Vagina (tissue), 2 donors: ENCODE measurements around the gene TMSB15A. TPM values are rescaled to one million over a fixed set of nuclear protein-coding genes. Genes with fewer than 3 reads are reported as not detected.
"Not testable (repeated sequence)": the region's sequence is repeated elsewhere in the genome, so short reads cannot be mapped to it uniquely, and the experiment has no call there.

ENCODE experiments used
- DNase-seq, 2 donors: peaks; one replicate each; pipeline ENCODE4 v3.0.0-alpha.2; 2017; ENCODE audit errors: extremely low spot score in 2 of 2
- H3K27ac ChIP-seq: fragments of 200-600 bp; sonication (generic); one replicate; pipeline ENCODE4 v1.5.1; 2019
- H3K27me3 ChIP-seq: fragments of 200-600 bp; sonication (generic); one replicate; pipeline ENCODE4 v1.5.1; 2019
- H3K36me3 ChIP-seq, 2 donors: fragments of 200-600 bp; sonication (generic); one replicate each; pipeline ENCODE4 v1.5.1; 2017 to 2019
- H3K4me1 ChIP-seq: fragments of 200-600 bp; sonication (generic); one replicate; pipeline ENCODE4 v1.5.1; 2019
- H3K4me3 ChIP-seq, 2 donors: fragments of 200-600 bp; sonication (generic); 1 replicate in 1 of 2; 2 replicates in 1 of 2; pipeline ENCODE4 v1.5.1; 2016 to 2019
- H3K9me3 ChIP-seq: fragments of 200-600 bp; sonication (generic); one replicate; pipeline ENCODE4 v1.5.1; 2019
- CTCF ChIP-seq, 3 experiments: fragments of 450-650 bp in 2 of 3; fragments of 200-600 bp in 1 of 3; sonication (generic) in 1 of 3; IDR thresholded peaks; one replicate each; pipeline ENCODE4 v1.5.1; 2017 to 2019; ENCODE audit warnings: antibody characterized with exemption in 3 of 3, mild to moderate bottlenecking in 2 of 3, moderate library complexity in 2 of 3
- POLR2A ChIP-seq, 2 donors: fragments of 450-650 bp; IDR thresholded peaks; one replicate each; pipeline ENCODE4 v1.6.1; 2017; ENCODE audit warnings: antibody characterized with exemption in 2 of 2, mild to moderate bottlenecking in 2 of 2, moderate library complexity in 2 of 2
- POLR2AphosphoS5 ChIP-seq, 2 donors: sonication (generic); formaldehyde crosslinking; IDR thresholded peaks; one replicate each; pipeline ENCODE4 v1.9.0; 2017; ENCODE audit warnings: antibody characterized with exemption in 2 of 2, mild to moderate bottlenecking in 2 of 2, low read depth in 1 of 2; ENCODE audit not compliant: insufficient read depth in 1 of 2
- intact Hi-C: fragments of 100-400 bp; cut with DNase I; formaldehyde crosslinking; loops from one replicate; pipeline ENCODE4 v1.15.1; 2023
- total RNA-seq: library from RNA; depleted of rRNA; stranded (reverse); fragments of >200 nt; gene quantifications from one replicate; pipeline ENCODE4 v1.2.3, GENCODE V29; 2016

The TMSB15A gene
- total RNA-seq, 1 donor from 2014 or later: not detected

- intact Hi-C loops: no loop called here
- TF ChIP-seq POLR2AphosphoS5 (IDR thresholded peaks at IDR 0.05; ENCODE audit: insufficient read depth in 1 of 2, low read depth in 1 of 2): no peak
- Histone ChIP-seq H3K36me3 (no peaks in the 10 kb centered on the region), H3K27me3 (no peaks in the 10 kb centered on the region), H3K9me3 (peaks cover 5% of the 10 kb centered on the region), H3K27ac (no peak overlapping the region), H3K4me1 (no peaks in the 10 kb centered on the region), H3K4me3 (no peak overlapping the region)
- DNase-seq: no peak
These were observed 17.8 kb downstream of the TMSB15A start for GRCh38 chrX:102498732-102499131.

- Histone ChIP-seq H3K36me3 (no peaks in the 10 kb centered on the region), H3K9me3 (no peaks in the 10 kb centered on the region), H3K4me1 (no peaks in the 10 kb centered on the region), H3K27me3 (no peaks in the 10 kb centered on the region), H3K27ac (no peak overlapping the region), H3K4me3 (no peak overlapping the region)
- intact Hi-C loops: no loop called here
- DNase-seq: no peak
- TF ChIP-seq POLR2A (IDR thresholded peaks at IDR 0.05): no peak
- no peak for TF ChIP-seq CTCF (IDR thresholded peaks at IDR 0.05)
- TF ChIP-seq POLR2AphosphoS5 (IDR thresholded peaks at IDR 0.05; ENCODE audit: insufficient read depth in 1 of 2, low read depth in 1 of 2): no peak
These were observed 24.8 kb downstream of the TMSB15A start for GRCh38 chrX:102491766-102492165.

- H3K4me1 ChIP-seq, DNase-seq, H3K4me3 ChIP-seq, H3K36me3 ChIP-seq, H3K9me3 ChIP-seq, H3K27me3 ChIP-seq, H3K27ac ChIP-seq, intact Hi-C loops: not testable (repeated sequence)
These were observed 37.8 kb downstream of the TMSB15A start for GRCh38 chrX:102478765-102479164.

DNA sequence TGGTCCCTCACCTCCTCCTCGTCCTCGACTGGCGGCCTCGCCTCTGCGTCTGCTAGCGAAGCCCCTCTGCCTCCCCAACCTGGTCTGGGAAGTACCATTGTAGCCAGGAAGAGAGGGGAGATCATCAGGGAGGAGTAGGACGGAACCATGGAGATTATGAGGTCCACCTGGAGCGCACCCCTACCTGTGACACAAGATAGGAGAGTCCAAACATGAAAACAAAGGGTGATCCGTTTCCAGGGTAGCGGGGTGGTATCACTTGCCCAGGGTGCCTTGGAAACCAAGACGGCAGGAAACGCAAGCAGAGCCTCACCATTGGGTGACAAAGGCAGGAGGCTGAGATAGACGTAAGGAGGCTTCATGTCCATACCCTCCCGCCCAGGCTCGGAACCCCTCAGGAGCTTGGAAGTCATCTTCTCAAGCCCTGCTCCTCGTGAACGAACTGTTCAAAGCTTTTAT lies 44.7 kb downstream of the TMSB15A start, which contains the start of gene TCP11X2:
Gene TCP11X2 (minus strand): TSS at position 51 of the 459 bp plus-strand sequence.
- DNase-seq, H3K27me3 ChIP-seq, intact Hi-C loops: not testable (repeated sequence)

GRCh38 chrX:102470215-102470614 lies 46.3 kb downstream of the TMSB15A start:
- H3K4me1 ChIP-seq, H3K4me3 ChIP-seq, H3K27me3 ChIP-seq, H3K27ac ChIP-seq, H3K36me3 ChIP-seq, intact Hi-C loops, H3K9me3 ChIP-seq, DNase-seq: not testable (repeated sequence)

More for the DNA sequence above, 44.7 kb downstream of the TMSB15A start, which contains the start of gene TCP11X2:
- not testable (repeated sequence) for H3K4me3 ChIP-seq, H3K4me1 ChIP-seq, H3K36me3 ChIP-seq, H3K9me3 ChIP-seq, H3K27ac ChIP-seq

Other genes with a start within 250 kb of the TMSB15A start
- gene NXF2B, start 76.7 kb downstream of the TMSB15A start, total RNA-seq: not detected
- not detected for gene TCP11X2, start 44.9 kb downstream of the TMSB15A start, total RNA-seq
- 9.6 TPM for gene ARMCX5, start 82.8 kb upstream of the TMSB15A start, total RNA-seq
- 12.8 TPM for gene GPRASP1, start 134.7 kb upstream of the TMSB15A start, total RNA-seq
- 10.8 TPM for gene GPRASP2, start 195.7 kb upstream of the TMSB15A start, total RNA-seq
- gene GPRASP3, start 204.0 kb upstream of the TMSB15A start, total RNA-seq: 3.2 TPM